ENCODE measurements around the gene ASTN1.

The ASTN1 gene

DNA sequence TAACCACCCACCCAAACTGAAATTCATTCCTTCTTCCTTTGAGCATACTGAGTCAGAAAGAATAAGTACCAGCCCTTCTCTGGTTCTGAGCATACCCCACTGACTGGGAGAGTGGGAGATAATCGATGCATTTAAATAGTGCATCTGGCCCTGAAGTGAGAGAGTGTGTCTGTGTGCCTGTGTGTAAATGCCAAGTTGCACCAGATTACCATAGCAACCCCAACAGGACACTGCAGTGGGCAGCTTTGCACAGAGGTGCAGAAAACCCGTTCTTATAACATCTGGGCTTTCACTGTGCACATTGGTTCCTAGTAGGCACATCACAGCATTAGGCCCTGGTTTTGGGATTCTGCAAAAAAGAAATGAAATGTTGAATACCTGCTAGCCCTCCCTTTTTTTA lies 2.3 kb downstream of the ASTN1 start:
- DNase-seq = no peak

DNA sequence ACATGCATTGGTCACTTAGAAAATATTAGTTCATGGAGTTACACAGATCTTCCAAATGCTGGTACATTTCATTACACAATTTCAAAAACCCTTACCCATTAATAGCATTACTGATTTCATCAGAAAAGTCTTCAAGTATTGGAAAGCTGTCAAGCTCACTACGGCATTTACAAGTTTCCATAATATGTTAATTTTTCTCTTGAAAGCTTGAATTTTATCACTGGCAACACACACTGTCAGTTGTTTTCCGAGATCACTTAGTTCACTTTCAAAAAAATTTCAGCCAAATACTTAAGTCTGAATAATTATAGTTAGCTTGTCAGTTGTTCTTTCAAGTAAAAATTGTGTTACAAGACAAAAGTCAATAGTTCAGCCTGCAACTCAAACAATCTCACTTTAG lies 18.0 kb downstream of the ASTN1 start:
- DNase-seq = no peak

DNA sequence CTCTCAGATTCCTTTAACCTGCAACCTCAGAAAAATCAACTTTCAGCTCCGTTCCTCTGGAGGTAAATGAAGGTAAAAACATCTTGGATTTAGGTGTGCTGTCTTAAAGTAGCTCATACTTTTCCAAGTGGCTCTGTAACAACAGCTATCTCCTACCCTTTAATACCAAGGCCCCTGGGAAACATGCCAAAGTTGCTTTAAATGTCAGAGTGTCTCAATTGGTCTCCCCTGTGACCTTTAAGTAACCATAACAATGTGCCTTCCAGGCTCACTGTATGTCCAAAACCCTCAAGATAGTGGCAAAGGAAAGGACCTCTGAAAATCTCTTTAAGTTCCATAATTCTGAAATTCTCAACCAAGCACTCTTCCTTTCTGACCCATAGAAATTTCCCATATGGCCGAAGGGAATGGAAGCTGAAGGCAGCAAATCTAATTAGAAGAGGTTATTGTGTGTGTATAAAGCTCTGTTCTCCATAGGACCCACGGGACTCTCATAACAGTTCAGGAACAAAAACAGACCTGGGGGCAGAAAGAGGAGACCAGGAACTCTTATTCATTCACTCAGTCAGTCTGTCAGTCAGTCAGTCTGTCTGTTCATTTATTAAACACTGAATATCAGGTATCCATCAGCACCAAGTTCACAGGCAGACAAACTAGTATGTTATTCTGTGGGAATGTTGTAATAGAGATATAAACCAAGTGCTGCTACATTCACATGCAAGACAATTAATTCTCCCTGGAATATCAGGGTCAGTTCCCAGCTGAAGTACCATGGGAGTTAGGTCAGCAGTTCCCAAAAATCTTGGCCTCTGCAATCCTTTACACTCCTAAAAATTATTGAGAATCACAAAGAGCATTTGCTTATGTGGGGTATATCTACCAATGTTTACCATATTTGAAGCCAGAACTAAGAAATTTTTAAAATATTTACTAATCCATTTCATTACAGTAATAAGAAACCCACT lies 19.1 kb downstream of the ASTN1 start:
- no peak for DNase-seq

DNA sequence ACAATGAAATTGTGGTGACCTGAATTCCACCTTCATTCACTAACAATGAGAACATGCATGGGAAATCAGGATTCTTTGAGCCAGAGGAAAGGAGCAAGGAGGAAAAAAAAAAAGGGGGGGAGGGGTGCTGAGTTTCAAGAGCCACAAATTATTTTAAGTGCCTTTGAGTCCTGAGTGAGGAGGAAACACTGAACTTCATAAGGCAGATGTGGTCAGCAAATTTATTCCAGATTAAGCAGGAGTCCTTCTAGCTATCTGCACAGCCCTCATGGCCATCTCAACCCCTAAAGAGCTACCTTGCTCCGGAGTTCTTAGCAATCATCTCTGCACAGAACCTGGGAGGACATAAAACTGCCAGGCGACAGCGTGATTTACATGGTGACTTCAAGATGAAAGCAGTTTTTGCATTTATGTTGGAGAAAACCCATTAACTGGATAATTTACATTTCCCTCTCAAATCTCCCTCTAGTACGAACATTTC lies 21.7 kb downstream of the ASTN1 start:
- no peak for DNase-seq

DNA sequence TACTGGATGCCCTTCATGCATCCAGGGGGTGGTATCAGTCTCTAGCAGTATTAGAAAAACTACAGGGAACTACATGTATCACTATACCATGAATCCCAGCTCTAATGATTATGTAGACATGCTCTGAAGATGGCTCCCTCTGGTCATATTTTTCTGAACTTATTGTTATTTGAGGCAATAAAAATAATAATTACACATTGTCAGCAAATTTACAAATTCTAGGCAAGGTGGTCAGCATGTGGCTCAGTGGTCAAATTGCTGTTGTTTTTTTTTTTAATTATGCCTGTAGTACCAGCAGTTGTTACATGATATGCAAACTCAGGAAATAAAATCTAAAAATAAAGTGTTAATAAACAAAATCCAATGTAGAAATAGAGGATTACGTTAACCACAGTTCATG lies 22.5 kb downstream of the ASTN1 start:
- DNase-seq = no peak

DNA sequence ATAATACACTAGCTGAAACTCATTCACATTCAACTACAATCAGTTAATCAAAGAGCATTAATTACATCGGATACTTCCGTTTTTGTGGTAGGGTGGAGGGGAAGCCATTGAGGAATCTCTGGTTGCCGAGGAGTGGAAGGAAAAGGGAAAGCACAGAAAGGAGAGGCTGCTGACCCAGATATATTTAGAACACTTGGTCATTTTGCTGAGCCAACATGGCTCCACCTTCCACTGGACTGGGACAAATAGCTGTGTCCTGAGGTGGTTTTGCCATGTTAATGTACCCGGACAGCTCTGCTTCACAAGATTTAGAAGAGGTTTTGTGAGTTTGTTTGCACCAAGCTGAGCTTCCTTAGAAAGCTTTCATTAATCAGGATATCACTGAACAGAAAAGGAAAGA lies 26.2 kb downstream of the ASTN1 start:
- DNase-seq = no peak

DNA sequence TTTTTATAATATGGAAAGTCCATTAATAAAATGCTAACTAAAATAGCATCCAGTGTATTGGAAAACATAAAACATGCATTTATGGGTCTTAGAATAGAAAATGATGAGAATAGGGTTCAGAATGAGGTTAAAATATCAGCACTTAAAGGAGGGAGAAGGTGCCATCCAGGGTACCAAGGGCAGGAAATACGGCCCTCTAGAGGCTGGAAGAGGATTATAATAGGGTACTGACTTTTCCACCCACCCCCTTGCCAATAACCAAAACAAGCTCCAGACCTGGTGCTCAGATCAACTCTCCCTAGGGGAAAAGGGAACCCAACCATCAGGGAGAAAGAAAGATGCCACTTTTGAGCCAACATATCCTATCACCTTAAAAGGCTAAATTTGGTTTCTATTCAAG lies 26.7 kb downstream of the ASTN1 start:
- no peak for DNase-seq

DNA sequence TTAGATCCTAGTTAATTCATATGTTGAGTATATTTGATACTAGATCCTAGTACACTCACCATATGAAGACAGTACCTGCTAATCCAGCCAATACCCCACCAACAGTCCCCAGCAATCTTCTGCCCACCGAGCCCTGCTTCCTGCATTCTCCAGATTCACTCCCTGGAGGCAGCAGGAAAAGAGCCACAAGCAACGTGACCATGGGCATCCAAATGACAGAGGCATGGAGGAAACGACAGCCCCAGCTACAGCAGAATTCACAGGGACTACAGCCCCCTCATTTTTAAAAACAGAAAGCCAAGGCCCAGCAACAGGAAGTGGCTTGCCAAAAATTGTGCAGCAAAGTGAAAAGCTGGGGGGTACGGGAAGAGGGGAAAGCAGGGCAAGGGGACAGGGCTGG lies 29.3 kb downstream of the ASTN1 start:
- no peak for DNase-seq

DNA sequence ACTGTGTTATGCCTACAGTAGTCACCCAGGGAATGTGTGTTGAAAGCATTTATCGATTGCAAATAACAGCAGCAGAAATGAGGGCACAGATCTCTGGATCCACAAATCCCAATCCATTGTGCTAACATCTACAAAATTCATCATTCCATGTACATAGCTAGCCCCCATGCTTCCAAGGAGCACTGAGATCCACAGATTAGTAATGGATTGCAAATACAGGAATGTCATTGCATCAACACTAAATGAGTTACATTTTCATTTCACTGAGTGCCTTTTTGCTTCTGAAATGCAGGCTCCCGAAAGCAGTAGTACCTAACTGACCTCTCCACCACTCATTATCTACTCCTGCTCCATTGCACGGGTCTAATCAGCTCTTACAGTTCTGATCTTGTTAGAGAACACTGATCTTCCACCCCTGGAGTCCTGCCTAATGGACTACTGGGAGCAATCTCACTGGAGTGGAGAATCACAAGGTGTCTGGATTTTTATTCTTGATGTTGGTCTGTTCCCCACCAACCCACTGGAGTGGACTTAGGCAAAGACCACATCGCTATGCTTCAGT lies 30.5 kb downstream of the ASTN1 start:
- DNase-seq = no peak

DNA sequence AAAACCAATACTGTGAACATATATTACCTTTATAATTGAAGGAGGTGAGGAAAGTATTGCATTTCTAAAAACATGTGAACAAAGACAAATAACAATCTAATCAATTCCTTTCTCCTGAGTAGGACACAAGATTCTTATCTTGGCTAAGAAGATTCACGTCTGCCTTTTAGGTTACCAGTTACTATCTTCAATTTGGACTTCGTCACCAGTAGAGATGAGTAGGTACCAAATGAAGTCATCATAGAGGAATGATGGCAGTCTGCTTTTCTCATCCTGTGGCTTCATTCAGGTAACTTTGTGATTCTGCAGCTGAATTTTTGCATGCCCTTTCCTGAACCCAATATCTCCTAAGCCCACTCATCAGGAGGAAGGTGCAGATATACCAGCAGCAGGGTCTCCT lies 32.4 kb downstream of the ASTN1 start:
- no peak for DNase-seq

DNA sequence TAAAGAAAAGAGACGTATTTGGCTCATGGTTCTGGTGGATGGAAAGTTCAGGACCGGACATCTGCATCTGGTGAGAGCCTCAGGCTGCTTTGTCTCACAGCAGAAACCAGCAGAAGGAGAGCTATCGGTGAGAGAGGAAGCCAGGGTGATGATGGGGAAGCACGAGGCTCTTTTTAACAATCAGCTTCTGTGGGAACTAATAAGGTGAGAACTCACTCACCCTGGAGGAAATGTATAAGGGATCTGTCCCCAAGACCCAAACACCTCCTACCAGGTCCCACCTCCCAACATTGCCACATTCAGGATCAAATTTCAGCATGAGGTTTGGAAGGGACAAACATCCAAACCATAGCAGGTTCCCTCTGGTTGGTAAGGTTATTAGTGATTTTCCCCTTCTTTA lies 32.8 kb downstream of the ASTN1 start:
- no peak for DNase-seq

DNA sequence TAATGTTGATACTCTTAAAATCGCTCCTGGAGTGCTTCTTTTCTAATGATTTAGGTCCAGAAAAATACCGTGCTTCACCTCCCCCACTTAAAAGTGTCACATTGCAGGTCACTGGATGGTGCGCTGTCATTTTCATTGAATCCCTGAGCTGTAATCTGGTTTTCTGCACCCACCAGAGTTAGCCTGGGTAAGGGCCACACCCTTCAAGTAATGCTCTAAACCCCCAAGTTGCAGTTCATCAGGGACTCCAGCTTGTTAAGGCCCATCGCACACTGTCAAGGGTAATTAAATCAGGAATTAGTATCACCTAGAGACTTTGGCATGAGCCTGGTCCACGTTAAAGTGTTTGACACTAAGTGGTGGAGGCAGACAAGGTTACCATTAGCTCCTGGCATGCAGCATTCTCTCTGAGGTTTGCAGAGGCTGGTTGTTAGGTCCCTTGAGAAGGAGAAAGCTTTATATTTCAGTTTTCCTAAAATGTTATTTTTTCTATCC lies 34.0 kb downstream of the ASTN1 start:
- no peak for DNase-seq

DNA sequence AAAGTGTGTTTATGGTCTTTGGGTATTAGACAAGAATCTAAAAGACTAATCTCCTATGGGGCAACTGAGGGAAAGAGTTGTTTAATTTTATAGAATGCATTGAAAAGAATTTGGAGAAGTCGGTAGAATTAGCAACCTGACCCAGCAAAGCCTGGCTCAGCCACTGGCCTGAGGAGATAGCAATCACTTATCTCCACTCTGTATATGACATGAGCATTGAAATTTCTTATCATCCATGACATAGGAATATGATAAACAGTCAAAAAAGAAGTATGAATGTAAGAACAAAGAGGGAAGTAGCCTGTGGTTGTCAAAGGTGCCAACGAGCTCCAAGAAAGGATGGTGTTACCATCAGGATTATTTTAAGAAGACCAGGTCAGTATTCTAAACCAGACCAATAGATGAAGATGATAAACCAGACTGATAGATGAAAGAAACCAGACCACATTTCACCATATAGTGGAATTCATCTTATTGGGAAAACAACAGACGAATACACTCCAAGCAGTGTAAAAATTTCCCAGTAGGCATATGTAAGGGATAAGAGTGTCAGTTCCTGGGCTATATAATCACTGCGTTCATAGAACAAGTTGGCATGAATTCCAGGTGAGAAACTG lies 35.7 kb downstream of the ASTN1 start:
- no peak for DNase-seq

DNA sequence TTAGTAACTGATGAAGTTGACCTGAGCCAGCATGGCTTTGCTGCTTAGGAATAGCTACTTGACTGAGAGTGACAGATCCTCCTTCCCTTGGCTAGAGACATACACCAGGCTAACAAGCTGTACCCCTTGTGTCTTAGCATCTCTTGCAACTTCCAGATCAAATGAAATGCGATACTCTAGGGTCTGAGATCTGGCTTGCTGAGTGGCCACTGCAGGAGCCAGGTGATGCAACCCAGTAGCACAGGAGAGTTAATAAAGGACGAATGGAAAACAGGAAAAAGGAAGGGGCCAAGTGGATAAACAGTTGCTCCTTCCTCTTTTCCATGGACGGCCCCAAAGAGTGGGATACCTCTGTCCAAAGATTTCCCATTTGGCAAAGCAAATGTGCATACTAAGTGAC lies 38.2 kb downstream of the ASTN1 start:
- no peak for DNase-seq

DNA sequence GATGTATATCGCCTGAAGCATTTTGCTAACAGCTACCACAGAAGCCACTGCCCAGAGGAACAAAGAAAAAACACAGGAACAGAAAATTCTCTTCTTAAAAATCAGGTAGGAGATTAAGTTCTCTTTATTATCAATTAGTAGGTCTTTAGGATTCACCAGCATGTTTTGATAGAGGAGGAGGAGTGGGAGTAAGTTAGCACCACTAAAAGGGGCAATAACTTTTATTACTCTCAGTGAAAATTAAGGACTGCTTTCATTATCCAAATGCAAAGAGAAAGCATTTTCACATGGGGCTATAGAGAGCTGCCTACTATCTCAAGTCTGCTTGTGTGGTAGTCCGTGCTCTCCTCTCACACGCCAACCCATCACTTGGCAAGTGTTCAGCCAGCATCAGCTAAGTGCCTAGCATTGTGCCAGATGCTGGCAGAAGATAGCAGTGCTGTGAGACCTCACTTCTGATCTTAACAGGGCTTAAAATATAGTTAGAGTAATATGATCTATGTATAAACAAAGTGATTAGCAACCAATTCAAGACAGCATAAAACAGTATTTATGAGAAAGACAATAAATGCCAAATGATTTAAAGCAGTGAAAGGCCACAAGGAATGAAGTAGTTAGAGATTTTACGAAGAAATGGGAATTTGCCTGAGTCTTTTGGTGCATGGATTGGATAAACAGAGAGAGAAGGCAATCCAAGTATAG lies 39.8 kb downstream of the ASTN1 start:
- DNase-seq = no peak

DNA sequence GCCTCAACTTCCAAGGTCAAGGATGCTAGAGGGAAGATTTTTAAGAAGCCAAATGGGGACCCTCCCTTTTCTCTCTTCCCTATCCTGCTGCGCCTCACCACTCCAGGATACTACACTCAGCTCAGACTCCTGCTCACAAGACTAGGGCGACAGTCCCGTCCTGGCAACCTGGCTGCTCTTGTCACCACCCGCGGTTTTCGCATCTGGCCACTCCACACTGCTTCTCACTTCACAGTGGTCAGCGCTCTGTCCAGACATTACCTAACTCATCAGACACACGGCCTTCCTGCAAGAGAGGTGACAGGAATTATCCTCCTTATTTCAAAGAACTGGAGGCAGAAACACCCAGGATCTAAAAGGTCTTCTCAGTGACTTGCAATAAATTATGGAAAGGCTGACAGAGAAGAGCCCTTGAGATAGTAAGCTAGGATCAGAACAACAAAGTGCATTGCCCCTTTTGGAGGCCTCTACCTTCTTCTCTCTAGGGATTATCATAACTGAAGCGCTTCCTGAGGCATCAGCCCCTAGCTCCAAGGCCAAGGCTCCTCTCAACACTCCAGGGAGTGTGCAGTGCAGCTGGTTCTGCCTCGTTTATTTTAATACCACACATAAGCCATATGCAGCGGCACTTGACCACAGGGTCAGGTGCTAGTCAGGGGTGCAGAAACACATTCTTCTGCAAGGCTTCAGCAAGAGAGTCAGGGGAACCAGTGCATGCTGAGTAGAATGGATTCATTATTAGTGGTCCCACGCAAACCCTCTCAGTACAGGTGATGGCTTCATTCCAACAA lies 41.9 kb downstream of the ASTN1 start:
- DNase-seq = no peak

DNA sequence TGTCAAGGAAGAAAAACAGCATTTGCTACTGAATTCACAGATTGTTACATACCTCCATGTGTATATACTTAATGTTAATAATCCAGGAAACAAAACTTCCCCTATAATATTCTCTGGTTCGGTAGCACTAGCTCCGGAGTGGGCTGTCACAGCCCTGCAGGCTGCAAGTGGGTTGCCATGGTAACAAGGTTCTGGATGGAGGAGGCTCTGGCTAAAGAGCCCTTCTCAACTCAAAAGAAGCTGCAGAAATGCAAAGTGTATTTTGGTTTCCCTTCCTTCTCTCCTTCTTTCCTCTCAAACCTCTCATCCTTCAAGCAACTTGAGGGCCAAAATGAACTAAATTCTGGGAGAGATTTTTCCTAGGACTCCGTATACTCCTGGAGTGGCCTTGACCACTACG lies 45.2 kb downstream of the ASTN1 start:
- DNase-seq = no peak

DNA sequence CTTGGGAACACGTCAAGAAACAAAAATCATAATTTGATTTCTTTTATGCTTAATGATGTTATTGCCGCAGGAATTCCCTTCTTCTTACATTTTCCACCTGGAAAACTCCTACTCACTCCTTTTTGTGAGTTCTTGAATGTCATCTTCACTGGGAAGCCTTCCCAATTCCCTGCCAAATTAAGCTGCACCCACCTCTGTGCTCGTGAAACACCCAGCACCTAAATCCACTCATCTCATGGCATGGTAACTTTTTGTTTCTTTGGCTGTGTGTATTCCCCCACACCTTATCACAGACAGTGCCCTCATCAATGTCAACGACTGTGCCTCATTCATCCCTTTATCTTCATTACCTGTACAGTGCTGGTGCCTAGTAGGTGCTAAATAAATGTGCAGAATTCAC lies 45.6 kb downstream of the ASTN1 start:
- DNase-seq = no peak

DNA sequence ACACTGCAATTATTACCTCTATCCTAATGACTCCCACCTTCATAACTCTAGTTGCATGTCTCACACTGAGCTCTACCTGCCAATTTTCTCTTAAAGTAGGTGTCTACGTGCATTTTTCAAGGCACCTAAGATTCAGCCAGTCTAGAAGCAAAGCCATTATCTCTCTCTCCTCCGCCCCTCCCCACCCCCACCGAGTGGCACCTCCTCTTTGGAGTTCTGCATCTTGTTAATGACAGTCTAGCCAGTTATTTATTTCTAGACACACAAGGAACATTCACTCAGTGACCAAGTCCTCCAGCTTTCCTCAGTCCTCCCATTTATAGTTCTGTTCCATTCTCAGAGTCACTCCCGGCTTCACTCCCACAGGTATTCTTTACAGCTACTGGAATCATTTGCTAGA lies 47.6 kb downstream of the ASTN1 start:
- no peak for DNase-seq

DNA sequence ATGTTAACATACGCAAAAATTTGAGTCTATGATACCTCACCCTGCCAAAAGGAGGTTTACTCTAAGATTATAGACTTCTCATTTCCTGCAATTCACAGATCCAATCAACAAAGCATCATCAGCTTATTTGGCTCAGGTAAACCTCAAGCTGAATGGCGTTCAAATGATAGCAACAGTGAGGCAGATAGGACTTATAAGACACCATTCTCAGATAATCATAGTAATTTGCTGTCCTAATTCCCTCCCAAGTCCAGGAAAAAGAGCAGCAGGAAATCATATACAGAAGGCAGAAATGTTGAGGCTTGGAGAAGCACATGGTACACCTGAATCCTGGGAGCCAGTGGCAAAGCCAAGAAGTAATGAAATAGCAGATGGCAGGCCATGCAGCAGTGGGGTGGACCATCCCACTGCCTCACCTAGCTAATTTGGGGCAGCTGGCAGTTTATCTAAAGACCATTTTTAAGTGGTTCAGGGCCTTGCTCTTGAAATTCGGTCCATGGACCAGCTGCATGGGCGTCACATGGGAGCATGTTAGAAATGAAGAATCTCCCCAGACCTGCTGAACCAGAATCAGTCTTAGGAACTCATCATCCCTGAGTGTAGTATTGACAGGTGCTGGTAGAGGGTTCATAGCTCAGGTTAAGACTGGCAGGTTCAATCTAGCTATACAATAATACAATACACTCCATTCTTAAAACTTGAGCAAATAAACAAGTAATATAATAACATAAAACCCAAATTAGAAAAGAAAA lies 57.7 kb downstream of the ASTN1 start:
- no peak for DNase-seq

DNA sequence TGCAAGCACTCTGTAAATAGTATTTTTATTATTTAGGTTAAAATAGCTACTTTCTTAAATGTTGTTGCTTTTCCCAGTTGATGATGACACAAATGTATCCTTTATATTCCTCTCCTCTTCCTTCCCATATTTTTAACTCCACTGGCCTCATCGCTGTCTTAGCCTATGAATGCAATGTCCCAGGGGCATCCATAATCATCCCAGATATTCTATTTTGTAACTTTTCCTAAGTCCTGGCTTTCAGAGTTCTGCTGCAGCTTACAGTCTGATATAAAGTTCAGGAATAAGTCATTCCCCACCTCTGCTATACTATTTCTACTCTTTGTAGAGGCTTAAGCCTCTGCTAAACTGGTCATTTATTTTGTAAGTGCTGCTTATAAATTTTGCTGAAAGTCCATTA lies 58.3 kb downstream of the ASTN1 start:
- no peak for DNase-seq
